Endothelial cell of umbilical vein (primary cell): ENCODE results near the gene RBM20. TPM values are rescaled to one million over a fixed set of nuclear protein-coding genes. Genes with fewer than 3 reads are reported as not detected.

ENCODE experiments used
- BruUV-seq: library from RNA; stranded (reverse); fragments of 400-500 nt; replicated peaks from 2 replicates; lab custom pipeline; 2021; lab: Mats Ljungman, UMichigan
- CTCF ChIA-PET: fragments of 300-600, 350-600 bp; sonication (Branson Sonifier 250); formaldehyde crosslinking; loops from one replicate; lab custom pipeline; 2021; ENCODE audit warnings: antibody characterized with exemption, inconsistent platforms; lab: Charles Lee
- POLR2A ChIA-PET: fragments of 300-600, 350-600 bp; sonication (Branson Sonifier 250); formaldehyde crosslinking; loops from one replicate; lab custom pipeline; 2021; ENCODE audit warnings: antibody characterized with exemption, inconsistent platforms; lab: Charles Lee
- DNase-seq: peaks from one replicate; pipeline ENCODE4 v3.0.0-alpha.2; 2011; ENCODE audit warnings: low read depth, low spot score
- FAIRE-seq: peaks from 2 replicates; lab custom pipeline; 2011; peaks lifted over from hg19 to GRCh38; lab: Jason Lieb, UNC
- H2AFZ ChIP-seq: 2 replicates; pipeline ENCODE4 v1.6.0; 2012; ENCODE audit warnings: low read depth, low read length, control low read depth, inconsistent platforms
- H3K27ac ChIP-seq: 2 replicates; pipeline ENCODE4 v1.5.1; 2011; ENCODE audit warnings: low read depth, mild to moderate bottlenecking, control low read depth, low read length, moderate library complexity; ENCODE audit not compliant: insufficient read depth
- H3K27me3 ChIP-seq, 2 experiments: 2 replicates each; pipeline versions ENCODE4 v1.6.0 to v1.6.1; 2011; ENCODE audit warnings: low read length in 2 of 2, mixed read lengths in 1 of 2; ENCODE audit not compliant: control insufficient read depth in 2 of 2, insufficient read depth in 2 of 2
- H3K36me3 ChIP-seq, 2 experiments: 2 replicates in 1 of 2; 3 replicates in 1 of 2; pipeline ENCODE4 v1.5.1; 2011; ENCODE audit warnings: low read length in 2 of 2, mild to moderate bottlenecking in 1 of 2, moderate library complexity in 1 of 2; ENCODE audit not compliant: control insufficient read depth in 2 of 2, insufficient read depth in 2 of 2; ENCODE audit errors: extremely low read depth in 1 of 2
- H3K4me1 ChIP-seq: 3 replicates; pipeline ENCODE4 v1.5.1; 2011; ENCODE audit warnings: mild to moderate bottlenecking, low read length; ENCODE audit not compliant: control insufficient read depth, insufficient read depth; ENCODE audit errors: extremely low read depth
- H3K4me2 ChIP-seq: 2 replicates; pipeline ENCODE4 v1.6.1; 2011; ENCODE audit warnings: low read length, control low read depth, mixed read lengths; ENCODE audit not compliant: insufficient read depth
- H3K4me3 ChIP-seq, 3 experiments: fragments of 200-600 bp in 1 of 3; sonication (generic), shearing (Covaris generic) in 1 of 3; replicated peaks in 1 of 3; 2 replicates each; pipeline ENCODE4 v1.5.1; 2011 to 2016; ENCODE audit warnings: control low read depth in 3 of 3, low read length in 3 of 3, mild to moderate bottlenecking in 2 of 3, inconsistent platforms in 1 of 3, low read depth in 1 of 3, moderate library complexity in 1 of 3; ENCODE audit not compliant: insufficient read depth in 1 of 3
- H3K79me2 ChIP-seq: 2 replicates; pipeline ENCODE4 v1.6.0; 2012; ENCODE audit warnings: low read length, inconsistent platforms; ENCODE audit not compliant: control insufficient read depth, insufficient read depth
- H3K9ac ChIP-seq: replicated peaks from 2 replicates; pipeline ENCODE3; 2011; ENCODE audit warnings: low read length, control low read depth; ENCODE audit not compliant: insufficient read depth; ENCODE audit errors: extremely low read depth
- H3K9me1 ChIP-seq: replicated peaks from 3 replicates; pipeline ENCODE4 v1.6.0; 2011; ENCODE audit warnings: mild to moderate bottlenecking, low read length; ENCODE audit not compliant: control insufficient read depth, insufficient read depth; ENCODE audit errors: extremely low read depth
- H3K9me3 ChIP-seq: replicated peaks from 2 replicates; pipeline ENCODE4 v1.5.1; 2012; ENCODE audit warnings: low read length, inconsistent platforms; ENCODE audit not compliant: control insufficient read depth, insufficient read depth
- H4K20me1 ChIP-seq: replicated peaks from 2 replicates; pipeline ENCODE3; 2011; ENCODE audit warnings: mild to moderate bottlenecking, low read length; ENCODE audit not compliant: control insufficient read depth, insufficient read depth; ENCODE audit errors: extremely low read depth
- EZH2 ChIP-seq: IDR thresholded peaks from 2 replicates; pipeline ENCODE4 v1.6.1; 2012; ENCODE audit warnings: borderline replicate concordance, low read depth, mild to moderate bottlenecking, moderate library complexity, low read length, inconsistent platforms; ENCODE audit not compliant: severe bottlenecking
- FOS ChIP-seq: IDR thresholded peaks from 2 replicates; pipeline ENCODE4 v1.6.1; 2011; ENCODE audit warnings: mild to moderate bottlenecking, low read length, moderate library complexity, borderline replicate concordance; ENCODE audit not compliant: insufficient read depth
- GATA2 ChIP-seq: IDR thresholded peaks from 2 replicates; pipeline ENCODE4 v1.7.0; 2011; ENCODE audit warnings: low read depth, mild to moderate bottlenecking, moderate library complexity, mixed read lengths, low read length; ENCODE audit not compliant: insufficient read length, insufficient read depth
- JUN ChIP-seq: IDR thresholded peaks from 2 replicates; pipeline ENCODE4 v1.6.1; 2011; ENCODE audit warnings: borderline replicate concordance, low read depth; ENCODE audit not compliant: insufficient read length, insufficient read depth
- MYC ChIP-seq: IDR thresholded peaks from one replicate; pipeline ENCODE4 v1.6.1; 2011; ENCODE audit warnings: mild to moderate bottlenecking, low read depth, low read length
- POLR2A ChIP-seq: IDR thresholded peaks from 2 replicates; pipeline ENCODE4 v1.6.1; 2012; ENCODE audit warnings: low read depth, mild to moderate bottlenecking, control low read depth, low read length
- POLR2AphosphoS5 ChIP-seq: IDR thresholded peaks from 2 replicates; pipeline ENCODE4 v1.6.1; 2012; ENCODE audit warnings: low read depth, mild to moderate bottlenecking, control low read depth, low read length, moderate library complexity; ENCODE audit not compliant: insufficient read depth
- dilution Hi-C: fragments of 300-500 bp; cut with MboI; formaldehyde crosslinking; loops from one replicate; pipeline ENCODE4 v1.15.0; 2019; ENCODE audit warnings: low sequenced_read_pairs; ENCODE audit not compliant: extremely low pct_ligation_motif_present
- intact Hi-C: fragments of 100-400 bp; cut with micrococcal nuclease; formaldehyde crosslinking; loops from one replicate; pipeline ENCODE4 v1.10.0; 2022
- polyA plus RNA-seq, 4 experiments: library from polyadenylated mRNA; depleted of rRNA in 3 of 4; stranded (reverse) in 3 of 4; unstranded in 1 of 4; fragments of >200 nt; gene quantifications; 2 replicates each; pipeline versions ENCODE4 v1.2.1 to v1.2.3, GENCODE V29; 2011 to 2012; ENCODE audit warnings: missing spikeins in 1 of 4
- total RNA-seq: library from RNA; stranded (reverse); gene quantifications from 2 replicates; pipeline ENCODE4 v1.2.3, GENCODE V29; 2021
- TF ChIP-seq, protein P1 (sequence below), 2 donors: IDR thresholded peaks; 1 replicate in 1 of 2; 2 replicates in 1 of 2; pipeline ENCODE4 v1.5.1; 2011; ENCODE audit warnings: low read length in 2 of 2, mild to moderate bottlenecking in 2 of 2, moderate library complexity in 2 of 2, control low read depth in 1 of 2, inconsistent platforms in 1 of 2, low read depth in 1 of 2; ENCODE audit not compliant: insufficient read depth in 1 of 2; ENCODE audit errors: extremely low read depth in 1 of 2
- TF ChIP-seq, protein P2 (sequence below): IDR thresholded peaks from 2 replicates; pipeline ENCODE4 v1.6.1; 2011; ENCODE audit not compliant: insufficient read depth, insufficient read length

RBM20 gene
- total and polyA plus RNA-seq, 2 donors (not counting 3 experiments of a cell fraction or from before 2014, with no cell fraction given), result 0.04 TPM; not detected in 1

DNA sequence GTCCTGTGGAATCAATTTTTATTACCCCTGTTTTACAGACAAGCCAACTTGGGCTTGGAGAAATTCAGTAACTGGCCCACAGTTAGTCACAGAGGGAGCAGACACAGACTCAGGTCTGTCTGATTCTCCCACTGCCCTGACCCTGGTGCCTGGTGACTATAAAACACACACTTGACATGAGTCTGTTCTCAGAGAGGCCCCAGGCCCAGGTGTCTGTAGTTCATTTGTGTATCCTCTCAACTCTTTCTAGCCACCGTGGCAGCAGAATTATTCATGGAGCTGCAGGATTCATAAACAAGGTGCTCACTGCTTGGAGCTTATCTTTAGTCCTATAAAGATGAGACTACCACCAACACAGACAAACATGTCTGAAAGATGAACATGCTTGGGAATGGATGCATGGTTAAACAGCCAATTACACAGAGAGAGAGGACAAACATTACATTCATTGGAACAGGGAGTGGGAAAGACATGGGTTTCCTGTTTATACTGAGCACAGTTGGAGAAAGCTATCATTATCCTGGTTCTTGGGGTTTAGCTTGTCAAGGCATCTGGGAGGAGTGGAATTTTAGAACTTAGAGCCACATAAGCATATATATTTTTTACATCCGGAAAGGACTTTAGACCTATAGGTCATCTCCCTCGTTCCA, 148.5 kb downstream of the RBM20 start:
- Histone ChIP-seq H3K9me3 (no peaks in the 10 kb centered on the region), H3K27me3 (peaks cover 9 to 14% of the 10 kb centered on the region in 2 experiments), H4K20me1 (no peaks in the 10 kb centered on the region), H3K36me3 (no peaks in the 10 kb centered on the region), H3K9ac (no peak overlapping the region), H3K4me3 (no peak overlapping the region), H3K9me1 (no peaks in the 10 kb centered on the region), H3K27ac (no peak overlapping the region), H2AFZ (no peak overlapping the region), H3K4me2 (no peak overlapping the region), H3K4me1 (no peaks in the 10 kb centered on the region), H3K79me2 (no peaks in the 10 kb centered on the region)
- FAIRE-seq, result no peak
- DNase-seq, result no peak
- no TSS peak for BruUV-seq
- ChIA-PET POLR2A (no interaction called here), CTCF (interaction anchor here (0.9 to 3.5 kb wide), 2 partner anchors 10 to 47 kb away, joined by 3 to 9 read pairs; no protein-coding TSS in a partner anchor)
- intact Hi-C loops (no loop called here), dilution Hi-C loops (no loop called here)
- no peak for TF ChIP-seq MYC
- no peak for TF ChIP-seq POLR2AphosphoS5
- TF ChIP-seq, protein P1, sequence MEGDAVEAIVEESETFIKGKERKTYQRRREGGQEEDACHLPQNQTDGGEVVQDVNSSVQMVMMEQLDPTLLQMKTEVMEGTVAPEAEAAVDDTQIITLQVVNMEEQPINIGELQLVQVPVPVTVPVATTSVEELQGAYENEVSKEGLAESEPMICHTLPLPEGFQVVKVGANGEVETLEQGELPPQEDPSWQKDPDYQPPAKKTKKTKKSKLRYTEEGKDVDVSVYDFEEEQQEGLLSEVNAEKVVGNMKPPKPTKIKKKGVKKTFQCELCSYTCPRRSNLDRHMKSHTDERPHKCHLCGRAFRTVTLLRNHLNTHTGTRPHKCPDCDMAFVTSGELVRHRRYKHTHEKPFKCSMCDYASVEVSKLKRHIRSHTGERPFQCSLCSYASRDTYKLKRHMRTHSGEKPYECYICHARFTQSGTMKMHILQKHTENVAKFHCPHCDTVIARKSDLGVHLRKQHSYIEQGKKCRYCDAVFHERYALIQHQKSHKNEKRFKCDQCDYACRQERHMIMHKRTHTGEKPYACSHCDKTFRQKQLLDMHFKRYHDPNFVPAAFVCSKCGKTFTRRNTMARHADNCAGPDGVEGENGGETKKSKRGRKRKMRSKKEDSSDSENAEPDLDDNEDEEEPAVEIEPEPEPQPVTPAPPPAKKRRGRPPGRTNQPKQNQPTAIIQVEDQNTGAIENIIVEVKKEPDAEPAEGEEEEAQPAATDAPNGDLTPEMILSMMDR (IDR thresholded peaks at IDR 0.05; ENCODE audit: extremely low read depth in 1 of 2, insufficient read depth in 1 of 2, low read depth in 1 of 2, low read length in 2 of 2), result no peak
- no peak for TF ChIP-seq FOS
- TF ChIP-seq EZH2, result no peak
- no peak for TF ChIP-seq GATA2
- no peak for TF ChIP-seq JUN
- TF ChIP-seq, protein P2, sequence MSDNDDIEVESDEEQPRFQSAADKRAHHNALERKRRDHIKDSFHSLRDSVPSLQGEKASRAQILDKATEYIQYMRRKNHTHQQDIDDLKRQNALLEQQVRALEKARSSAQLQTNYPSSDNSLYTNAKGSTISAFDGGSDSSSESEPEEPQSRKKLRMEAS, result no peak
- no peak for TF ChIP-seq POLR2A
